Lung (tissue), 12 donors: Measurements from ENCODE around the gene MRC2. TPM values are rescaled to one million over a fixed set of nuclear protein-coding genes. Genes with fewer than 3 reads are reported as not detected.

ENCODE experiments used
- ATAC-seq: fragments of 200-7000 bp; cut with Tn5 transposase; one replicate; pipeline ENCODE4 v1.9.1; 2020; ENCODE audit warnings: moderate number of reproducible peaks; ENCODE audit not compliant: insufficient read depth, low FRiP score
- DNase-seq, 3 donors: peaks; one replicate each; pipeline ENCODE4 v3.0.0-alpha.2; 2013 to 2017
- H3K27ac ChIP-seq, 2 donors: one replicate each; pipeline ENCODE4 v1.5.1; 2013; ENCODE audit warnings: mild to moderate bottlenecking in 2 of 2, moderate library complexity in 2 of 2, control low read depth in 1 of 2, inconsistent platforms in 1 of 2, low read depth in 1 of 2, low read length in 1 of 2
- H3K27me3 ChIP-seq, 3 donors: one replicate each; pipeline ENCODE4 v1.5.1; 2013; ENCODE audit warnings: low read length in 2 of 3; ENCODE audit not compliant: control insufficient read depth in 3 of 3, insufficient read depth in 3 of 3
- H3K36me3 ChIP-seq, 4 donors: one replicate each; pipeline ENCODE4 v1.5.1; 2013; ENCODE audit warnings: low read length in 4 of 4, mild to moderate bottlenecking in 1 of 4, moderate library complexity in 1 of 4; ENCODE audit not compliant: control insufficient read depth in 4 of 4, insufficient read depth in 4 of 4
- H3K4me1 ChIP-seq, 5 donors: one replicate each; pipeline ENCODE4 v1.5.1; 2013; ENCODE audit warnings: low read length in 5 of 5, mild to moderate bottlenecking in 2 of 5, moderate library complexity in 1 of 5; ENCODE audit not compliant: control insufficient read depth in 5 of 5, insufficient read depth in 5 of 5
- H3K4me3 ChIP-seq: one replicate; pipeline ENCODE4 v1.5.1; 2013; ENCODE audit warnings: mild to moderate bottlenecking, control low read depth, moderate library complexity
- H3K9ac ChIP-seq, 2 donors: one replicate each; pipeline ENCODE4 v1.5.1; 2013; ENCODE audit warnings: low read length in 2 of 2, control low read depth in 1 of 2; ENCODE audit not compliant: insufficient read depth in 1 of 2
- H3K9me3 ChIP-seq, 4 donors: one replicate each; pipeline ENCODE4 v1.5.1; 2013; ENCODE audit warnings: low read length in 3 of 4, mild to moderate bottlenecking in 1 of 4, moderate library complexity in 1 of 4; ENCODE audit not compliant: control insufficient read depth in 4 of 4, insufficient read depth in 3 of 4
- CTCF ChIP-seq: IDR thresholded peaks from 2 replicates; pipeline ENCODE4 v1.5.1; 2012; ENCODE audit warnings: mild to moderate bottlenecking; ENCODE audit errors: control extremely low read depth, extremely low read depth
- WGBS, 2 donors: extraction: QIAGEN DNeasy Blood & Tissue Kit; methylation state at CpG; one replicate each; pipeline ENCODE4 v1.1.7; 2013; 5-methylcytosine and 5-hydroxymethylcytosine counted together
- polyA plus RNA-seq, 2 donors: library from polyadenylated mRNA; stranded (reverse); fragments of 200-250 nt; gene quantifications; one replicate each; pipeline ENCODE4 v1.2.1, GENCODE V29; 2013
- total RNA-seq, 2 donors: library from RNA; depleted of rRNA in 1 of 2; stranded (reverse); fragments of >200 nt in 1 of 2; gene quantifications; one replicate each; pipeline ENCODE4 v1.2.1, GENCODE V29; 2014 to 2021
- donor health status: control.
- donor health status: control.
- donor health status: Bipolar disorder and iron deficiency.
- donor health status: healthy.
- donor health status: DM: yes; HTN: yes; CAD: no.

MRC2 gene
- total and polyA plus RNA-seq, 4 donors = 15.9 to 82.3 (median 68.5) TPM

GRCh38 chr17:62644487-62645173 lies 17.2 kb downstream of the MRC2 start:
- DNase-seq = no peak

GRCh38 chr17:62648251-62648955 lies 20.9 kb downstream of the MRC2 start:
- no peak overlapping the region for H3K4me3 ChIP-seq
- no peak overlapping the region for H3K9ac ChIP-seq
- no peak for TF ChIP-seq CTCF
- peaks cover 0 to 6% (median 2%) of the 10 kb centered on the region in 4 donors for H3K36me3 ChIP-seq
- DNase-seq (peak in 1 of 3 donors; percentile 54), ATAC-seq (no peak)
- peaks cover 0 to 28% (median 12%) of the 10 kb centered on the region in 5 donors for H3K4me1 ChIP-seq
- no peaks in the 10 kb centered on the region for H3K27me3 ChIP-seq
- 50 to 79% methylated on average over 15 of the region's 15 CpGs for WGBS, 2 donors
- H3K9me3 ChIP-seq = no peaks in the 10 kb centered on the region
- peak overlapping the region in 1 of 2 donors; percentile 84 for H3K27ac ChIP-seq

More at GRCh38 chr17:62644487-62645173, 17.2 kb downstream of the MRC2 start:
- Histone ChIP-seq H3K9me3 (no peaks in the 10 kb centered on the region), H3K4me3 (no peak overlapping the region), H3K27ac (no peak overlapping the region), H3K9ac (no peak overlapping the region), H3K27me3 (no peaks in the 10 kb centered on the region), H3K36me3 (peaks cover 0 to 6% (median 0%) of the 10 kb centered on the region in 4 donors), H3K4me1 (peaks cover 0 to 31% (median 19%) of the 10 kb centered on the region in 5 donors)
- TF ChIP-seq CTCF = no peak
- no peak for ATAC-seq
- WGBS, 2 donors = 78 to 88% methylated on average over 17 of the region's 17 CpGs

GRCh38 chr17:62648956-62649294 lies 21.5 kb downstream of the MRC2 start:
- DNase-seq (no peak), ATAC-seq (no peak)
- no peak for TF ChIP-seq CTCF
- no peaks in the 10 kb centered on the region for H3K9me3 ChIP-seq
- peaks cover 0 to 6% (median 2%) of the 10 kb centered on the region in 4 donors for H3K36me3 ChIP-seq
- H3K27me3 ChIP-seq = no peaks in the 10 kb centered on the region
- peaks cover 0 to 34% (median 15%) of the 10 kb centered on the region in 5 donors for H3K4me1 ChIP-seq
- H3K9ac ChIP-seq = no peak overlapping the region
- 67 to 76% methylated on average over 6 of the region's 6 CpGs for WGBS, 2 donors
- peak overlapping the region in 1 of 2 donors; percentile 84 for H3K27ac ChIP-seq
- no peak overlapping the region for H3K4me3 ChIP-seq
